Right ventricle myocardium superior (tissue), 1 donor: ENCODE measurements around the gene FBXO10. TPM values are rescaled to one million over a fixed set of nuclear protein-coding genes. Genes with fewer than 3 reads are reported as not detected.
A peak's percentile ranks its signal among the peaks of the same experiment; 100 is the strongest.
"Not testable (repeated sequence)": the region's sequence is repeated elsewhere in the genome, so short reads cannot be mapped to it uniquely, and the experiment has no call there.

Experiments used
- ATAC-seq: fragments of 200-7000 bp; cut with Tn5 transposase; one replicate; pipeline ENCODE4 v1.9.1; 2020; ENCODE audit warnings: mild to moderate bottlenecking; ENCODE audit not compliant: poor library complexity
- DNase-seq: peaks from one replicate; pipeline ENCODE4 v3.0.0-alpha.2; 2020
- intact Hi-C: fragments of 100-400 bp; cut with DNase I; formaldehyde crosslinking; loops from one replicate; pipeline ENCODE4 v1.11.2; 2022
- total RNA-seq: library from RNA; stranded (reverse); fragmentation: NEBNext Ultra II Directional; extraction: Animal tissue kit (Norgen Biotek cat#: 25700); gene quantifications from one replicate; pipeline ENCODE4 v1.2.1, GENCODE V29; 2021
- donor health status: DM: no; HTN: yes; CAD: no; lungs with severe emphysema.

The FBXO10 gene
- total RNA-seq, 1 donor from 2014 or later: 6.2 TPM

DNA sequence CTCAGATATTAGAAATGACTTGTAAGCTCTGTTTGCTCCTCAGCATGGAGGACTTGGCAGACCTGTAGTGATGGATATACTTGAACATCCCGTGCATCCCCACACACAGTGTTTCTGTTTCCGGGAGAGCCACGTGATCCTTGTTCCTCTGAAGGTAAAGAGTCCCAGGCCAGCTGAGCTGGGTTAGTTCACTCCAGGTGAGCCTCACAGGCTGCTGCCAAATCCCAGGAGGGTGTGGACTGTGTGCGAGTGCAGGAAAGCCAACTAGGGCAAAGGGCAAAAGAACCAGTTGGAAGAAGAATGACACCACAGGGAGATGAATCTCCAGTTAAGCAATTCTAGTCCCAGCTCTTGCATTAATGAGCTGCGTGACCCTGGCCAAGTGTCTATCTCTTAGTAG, 26.6 kb upstream of the FBXO10 start:
- intact Hi-C loops: no loop called here
- DNase-seq (peak; percentile 50), ATAC-seq (peak; percentile 93)

DNA sequence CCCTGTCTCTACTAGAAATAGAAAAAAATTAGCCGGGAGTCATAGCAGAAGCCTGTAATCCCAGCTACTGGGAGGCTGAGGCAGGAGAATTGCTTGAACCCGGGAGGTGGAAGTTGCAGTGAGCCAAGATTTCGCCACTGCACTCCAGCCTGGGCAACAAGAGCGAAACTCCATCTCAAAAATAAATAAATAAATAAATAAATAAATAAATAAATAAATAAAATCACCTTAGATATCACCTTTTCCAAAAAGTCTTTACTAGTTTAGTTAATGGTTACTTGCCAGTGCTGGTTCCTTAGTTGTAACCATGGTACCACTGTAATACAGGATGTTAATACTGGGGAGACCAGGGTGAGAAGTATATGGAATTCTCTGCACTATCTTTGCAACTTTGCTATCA, 25.9 kb upstream of the FBXO10 start:
- DNase-seq, ATAC-seq, intact Hi-C loops: not testable (repeated sequence)

DNA sequence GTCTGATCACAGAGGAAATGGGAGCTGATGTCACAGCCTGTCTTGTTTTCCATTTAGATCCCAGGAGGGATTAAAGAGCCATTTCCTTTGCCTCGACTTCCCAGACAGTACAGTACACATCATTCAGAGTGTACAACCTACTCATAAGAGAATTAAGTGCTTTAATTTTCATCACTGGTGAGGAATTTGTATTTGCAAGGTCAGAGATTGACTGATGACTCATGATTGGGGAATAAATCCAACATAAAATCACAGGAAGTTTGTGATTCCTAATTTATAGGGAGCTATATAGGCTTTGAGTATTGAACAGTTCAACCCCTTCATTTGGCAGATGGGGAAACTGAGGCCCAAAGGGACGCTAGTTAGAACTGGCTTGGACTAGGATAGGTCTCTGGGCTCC, 20.3 kb upstream of the FBXO10 start:
- DNase-seq (no peak), ATAC-seq (no peak)
- intact Hi-C loops: loop anchor here (10.0 kb wide), 1 partner anchor 48 kb away; no protein-coding TSS in a partner anchor

DNA sequence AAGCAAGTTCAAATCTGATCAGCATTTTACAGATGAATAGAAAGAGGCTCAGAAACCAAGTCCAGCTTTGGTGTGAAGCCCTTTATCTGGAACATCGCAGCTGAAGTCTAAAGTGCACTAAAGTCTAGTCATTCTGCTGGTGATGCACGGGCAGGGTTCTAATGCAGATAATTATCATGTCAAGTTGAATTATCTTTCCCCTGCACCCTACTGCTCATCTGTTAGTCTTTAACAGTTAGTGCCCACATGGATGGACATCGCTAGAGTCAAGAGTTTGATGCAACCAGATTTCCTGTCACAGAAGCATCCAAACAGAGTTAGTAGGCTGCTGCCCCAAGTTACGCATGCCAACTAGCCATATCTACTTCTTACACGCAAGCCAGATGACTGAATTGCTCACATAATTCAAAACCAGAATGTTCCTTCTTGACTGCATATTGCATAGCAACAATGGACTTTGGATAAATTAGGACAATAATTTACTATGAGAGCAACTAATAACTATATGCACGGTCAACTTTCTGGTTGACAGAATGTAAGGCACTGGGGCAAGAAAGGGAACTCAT, 17.8 kb upstream of the FBXO10 start:
- intact Hi-C loops: loop anchor here (10.0 kb wide), 1 partner anchor 51 kb away; no protein-coding TSS in a partner anchor
- ATAC-seq (no peak), DNase-seq (no peak)

DNA sequence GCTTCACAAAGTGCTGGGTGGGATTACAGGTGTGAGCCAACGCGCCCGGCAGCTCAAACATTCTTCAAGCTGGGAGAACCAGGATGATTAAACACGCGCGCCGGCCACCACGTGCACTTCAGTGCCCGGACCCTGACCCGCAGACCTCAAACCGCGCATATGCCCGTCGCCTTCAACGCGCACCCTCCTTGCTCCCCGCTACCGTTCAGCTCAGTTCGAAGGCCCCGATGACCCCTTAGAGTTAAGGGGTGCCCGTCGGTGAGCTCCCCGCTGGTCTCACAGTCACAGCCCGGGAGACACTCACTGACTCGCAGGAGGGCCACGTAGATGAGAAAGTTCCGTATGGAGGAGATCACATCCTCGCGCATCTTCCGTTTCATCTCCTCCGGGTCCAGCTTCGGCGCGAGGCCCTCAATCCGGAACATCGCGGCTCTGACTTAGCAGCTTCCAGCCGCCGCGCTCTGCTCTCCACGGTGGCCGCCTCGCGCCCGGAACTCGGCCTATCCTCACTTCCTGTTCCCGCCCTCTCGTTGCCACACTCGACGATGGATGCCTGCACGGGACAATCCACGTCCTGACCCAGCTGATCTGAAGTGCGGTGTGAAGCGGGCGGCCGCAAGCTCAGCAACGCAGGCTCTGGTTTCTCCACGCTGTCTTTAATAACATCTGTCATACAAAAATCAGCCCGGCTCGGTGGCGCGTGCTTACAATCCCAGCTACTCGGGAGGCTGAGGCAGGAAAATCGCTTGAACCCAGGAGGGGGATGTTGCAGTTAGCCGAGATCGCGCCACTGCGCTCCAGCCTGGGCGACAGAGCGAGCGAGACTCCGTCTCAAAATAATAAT, 16.1 kb upstream of the FBXO10 start, which contains the start of gene TOMM5:
Gene TOMM5 (minus strand): TSS at position 490 of the 844 bp plus-strand sequence. CDS start 65 bp downstream, at position 425.
- intact Hi-C loops: loop anchor here (10.0 kb wide), 1 partner anchor 52 kb away; no protein-coding TSS in a partner anchor
- DNase-seq (peak; percentile 96), ATAC-seq (peak; percentile 99)

DNA sequence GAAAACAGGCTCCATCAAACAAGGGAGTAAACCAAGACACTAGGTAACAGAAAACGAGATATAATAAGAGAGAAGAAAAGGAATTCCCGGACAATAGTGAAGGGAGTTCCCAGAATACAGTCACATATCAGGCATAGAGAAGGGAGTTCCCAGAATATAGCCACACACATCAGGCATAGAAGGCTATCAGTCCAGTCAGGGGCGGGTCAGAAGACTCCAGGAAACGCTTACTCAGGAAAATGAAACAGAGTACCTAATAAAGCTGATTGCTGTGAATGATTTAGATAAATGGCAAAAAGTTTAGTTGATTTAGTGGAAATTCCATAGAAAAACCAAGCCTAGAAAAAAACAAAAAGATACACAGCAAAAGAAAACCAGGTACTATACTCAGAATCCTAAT, 11.3 kb upstream of the FBXO10 start:
- ATAC-seq: no peak
- intact Hi-C loops: loop anchor here (10.0 kb wide), 1 partner anchor 167 kb away; the partner anchor contains the start of gene TRMT10B
- no peak for DNase-seq

DNA sequence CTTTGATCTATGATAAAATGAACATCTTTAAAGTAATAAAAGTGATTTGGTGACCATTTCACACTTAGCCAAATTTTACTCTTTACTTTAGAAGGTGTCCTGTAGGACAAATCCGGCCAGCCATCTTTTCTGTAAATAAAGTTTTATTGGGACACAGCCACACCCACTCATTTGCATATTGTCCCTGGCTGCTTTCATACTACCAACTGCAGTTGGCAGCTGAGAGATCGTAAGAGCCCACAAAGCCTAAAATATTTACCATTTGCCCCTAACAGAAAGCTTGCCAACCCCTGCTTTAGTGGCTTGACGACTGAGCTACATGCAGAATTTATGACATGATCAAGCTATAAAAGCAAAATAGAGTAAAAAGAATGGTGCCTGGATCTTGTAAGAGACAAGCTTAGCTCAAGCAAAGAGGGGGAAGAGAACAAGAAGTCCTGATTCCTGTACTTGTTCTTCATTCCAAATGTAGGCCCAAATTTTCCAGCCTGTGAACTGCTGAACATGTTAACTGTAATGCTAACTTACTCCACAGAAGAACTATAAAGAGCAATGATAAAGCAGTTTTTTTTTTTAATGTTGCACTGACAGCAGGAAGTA, 7.4 kb upstream of the FBXO10 start:
- no peak for DNase-seq
- intact Hi-C loops: loop anchor here (10.0 kb wide), 1 partner anchor 171 kb away; the partner anchor contains the start of gene TRMT10B
- no peak for ATAC-seq

DNA sequence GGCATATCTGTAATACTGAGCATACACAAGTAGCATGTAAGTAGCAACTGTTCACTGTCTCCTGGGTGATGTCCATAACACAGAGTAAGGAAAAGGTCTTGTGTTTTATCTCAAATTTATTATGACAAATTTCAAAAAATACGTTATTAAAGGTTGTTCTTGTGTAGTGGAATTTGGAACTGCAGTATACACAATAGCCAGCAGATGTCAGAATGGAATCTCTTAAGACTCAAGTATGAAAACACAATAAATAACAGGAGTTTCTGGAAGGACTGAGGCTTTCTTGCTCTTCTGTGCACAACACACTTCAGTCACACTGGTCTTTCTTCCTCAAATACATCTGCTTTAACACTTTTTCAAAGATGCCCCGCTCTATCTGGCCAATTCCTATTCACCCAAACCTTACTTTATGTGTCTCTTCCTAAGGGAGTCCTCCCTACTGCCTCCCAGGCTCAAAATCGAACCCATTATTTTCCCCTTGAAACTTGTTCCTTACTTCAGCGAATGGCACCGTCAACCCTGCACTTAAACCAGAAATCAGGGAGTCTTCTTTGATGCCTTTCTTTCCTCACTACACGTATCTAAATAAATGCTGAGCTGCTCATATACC, 6.5 kb upstream of the FBXO10 start:
- intact Hi-C loops: loop anchor here (10.0 kb wide), 1 partner anchor 172 kb away; the partner anchor contains the start of gene TRMT10B
- no peak for DNase-seq
- peak; percentile 65 for ATAC-seq

DNA sequence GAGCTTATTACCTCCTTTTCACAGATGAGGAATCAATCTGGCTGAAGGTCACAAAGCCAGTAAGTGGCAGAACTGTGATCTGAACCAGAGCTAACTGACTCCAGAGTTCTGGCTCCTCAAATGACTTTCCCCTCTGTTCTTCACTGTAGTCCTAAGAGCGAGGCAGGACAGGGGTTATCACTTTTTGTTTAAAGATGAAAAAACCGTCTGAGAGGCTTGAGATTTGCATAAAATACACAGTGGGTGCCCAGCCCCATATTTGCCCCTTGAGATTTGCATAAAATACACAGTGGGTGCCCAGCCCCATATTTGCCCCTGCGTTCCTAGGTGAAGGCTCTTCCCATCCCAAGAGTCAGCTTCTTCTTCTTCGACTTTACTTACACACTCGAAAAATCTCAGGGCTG, 667 bp downstream of the FBXO10 start:
- ATAC-seq (peak; percentile 37), DNase-seq (no peak)
- intact Hi-C loops: no loop called here

DNA sequence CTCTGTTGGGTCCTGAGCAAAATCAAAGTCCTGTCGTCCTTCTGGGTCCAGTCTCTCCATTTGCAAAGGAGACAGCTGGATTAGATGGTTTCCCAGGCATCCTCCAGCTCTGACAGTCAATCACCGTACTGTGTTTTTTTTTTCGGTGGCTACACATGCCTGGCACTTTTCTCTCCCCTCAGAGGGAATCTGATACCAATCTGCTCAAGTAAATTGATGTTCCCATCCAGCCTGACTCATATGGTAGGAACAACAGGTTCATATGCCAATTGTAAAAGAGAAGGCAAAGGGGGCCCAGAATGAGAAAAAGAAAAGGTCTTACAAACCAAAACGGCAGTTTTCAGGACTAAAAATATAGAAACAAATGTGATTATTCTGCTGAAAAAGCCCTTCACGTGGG, 1.2 kb downstream of the FBXO10 start:
- no peak for ATAC-seq
- no peak for DNase-seq
- intact Hi-C loops: no loop called here

DNA sequence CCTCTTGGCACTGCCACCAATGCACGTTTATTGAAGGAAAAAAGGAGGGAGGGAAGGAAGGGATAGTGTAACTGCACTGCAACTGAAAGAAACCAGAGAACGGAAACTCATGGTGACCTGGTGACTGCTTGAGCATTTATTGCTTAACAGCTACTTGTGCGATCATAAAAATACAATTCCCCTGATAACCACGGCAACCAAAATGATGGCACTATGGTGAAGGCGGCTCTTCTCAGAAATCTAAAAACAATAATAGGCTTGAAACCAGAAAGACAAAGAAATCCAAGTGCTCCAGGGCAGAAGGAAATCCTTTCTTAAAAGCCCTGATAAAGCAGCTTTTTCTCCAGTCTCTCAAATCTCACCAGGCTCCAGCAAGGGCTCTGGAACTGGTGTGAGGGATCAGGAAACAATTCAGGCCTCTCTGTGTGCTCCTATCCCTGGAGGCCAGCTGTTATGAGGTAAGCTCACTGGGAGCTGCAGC, 1.9 kb downstream of the FBXO10 start:
- DNase-seq: no peak
- intact Hi-C loops: no loop called here
- ATAC-seq: no peak

DNA sequence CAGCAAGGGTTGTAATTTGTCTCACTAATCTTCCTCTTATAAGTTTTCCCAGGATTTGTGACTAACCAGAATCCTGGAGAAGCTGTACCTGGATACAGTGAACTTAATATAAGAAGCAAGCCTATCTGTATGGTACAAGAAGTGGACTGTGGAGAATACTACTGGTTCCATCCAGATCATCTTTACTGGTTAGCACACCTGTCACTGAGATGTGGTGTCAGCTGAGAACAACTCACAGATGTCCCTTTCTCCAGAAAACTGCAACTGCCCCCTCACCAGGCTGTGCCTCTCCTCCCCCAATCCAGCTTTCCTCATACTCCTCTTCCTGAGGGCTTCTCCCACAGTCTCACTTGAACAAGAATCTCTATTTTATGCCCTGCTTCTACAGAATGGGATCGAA, 4.9 kb downstream of the FBXO10 start:
- intact Hi-C loops: no loop called here
- DNase-seq (no peak), ATAC-seq (no peak)

DNA sequence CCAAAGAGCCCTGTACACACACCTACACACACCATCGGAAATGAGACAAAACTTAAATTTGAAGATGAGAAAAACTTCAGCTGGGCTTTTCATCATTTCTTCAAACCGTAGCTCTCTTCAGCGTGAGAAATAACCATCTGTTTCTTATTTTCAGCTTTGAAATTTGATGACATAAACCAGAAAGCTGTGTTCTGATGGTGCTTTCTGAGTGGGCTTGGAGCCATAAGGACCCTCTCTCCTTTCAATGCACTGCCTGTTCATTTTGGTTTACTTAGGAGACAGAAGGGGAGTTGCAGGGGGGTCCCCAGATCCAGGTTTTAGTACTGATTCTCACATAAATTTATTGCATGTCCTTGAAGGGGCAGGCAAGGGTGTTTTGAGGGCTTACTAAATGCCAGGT, 9.5 kb downstream of the FBXO10 start:
- DNase-seq (no peak), ATAC-seq (no peak)
- intact Hi-C loops: no loop called here

DNA sequence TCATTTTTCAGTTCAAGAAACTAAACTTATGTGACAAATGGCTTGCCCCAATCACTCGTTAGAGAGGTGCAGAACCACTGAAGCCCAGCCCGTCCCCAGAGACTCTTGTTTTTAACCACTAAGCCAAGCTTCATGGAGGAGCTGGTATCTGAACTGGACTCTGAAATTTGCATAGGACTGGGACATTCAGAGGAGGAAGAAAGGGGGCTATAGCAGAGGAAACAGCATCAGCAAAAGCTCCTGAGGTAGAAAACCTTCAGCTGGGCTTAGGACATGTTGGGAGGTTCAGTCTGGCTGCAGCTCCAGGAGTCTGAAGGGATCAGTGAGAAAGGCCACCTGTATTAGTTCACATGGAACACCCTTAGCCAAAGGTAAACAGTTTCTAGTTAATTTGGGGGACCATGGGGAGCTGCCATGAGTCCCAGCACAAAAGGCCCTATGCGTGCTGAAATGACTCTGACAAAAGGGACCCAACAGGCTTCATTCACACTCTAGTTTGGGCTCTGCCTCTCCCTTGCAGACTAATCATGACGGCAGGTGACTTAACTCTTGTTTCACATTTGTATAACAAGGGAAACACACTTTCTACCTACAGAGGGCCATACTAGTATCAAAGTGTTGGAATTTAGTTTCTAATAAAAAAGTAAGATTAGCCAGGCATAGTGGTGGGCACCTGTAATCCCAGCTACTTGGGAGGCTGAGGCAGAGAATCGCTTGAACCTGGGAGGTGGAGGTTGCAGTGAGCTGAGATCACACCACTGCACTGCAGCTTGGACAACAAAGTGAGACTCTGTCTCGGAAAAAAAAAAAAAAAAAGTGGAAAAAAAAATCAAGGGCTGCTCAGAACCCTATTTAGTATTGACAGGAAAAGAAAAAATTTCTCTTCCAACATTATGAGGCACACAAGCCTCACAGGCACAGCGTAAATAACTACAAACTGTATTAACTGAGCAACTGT, 10.2 kb downstream of the FBXO10 start:
- ATAC-seq (no peak), DNase-seq (no peak)
- intact Hi-C loops: no loop called here

DNA sequence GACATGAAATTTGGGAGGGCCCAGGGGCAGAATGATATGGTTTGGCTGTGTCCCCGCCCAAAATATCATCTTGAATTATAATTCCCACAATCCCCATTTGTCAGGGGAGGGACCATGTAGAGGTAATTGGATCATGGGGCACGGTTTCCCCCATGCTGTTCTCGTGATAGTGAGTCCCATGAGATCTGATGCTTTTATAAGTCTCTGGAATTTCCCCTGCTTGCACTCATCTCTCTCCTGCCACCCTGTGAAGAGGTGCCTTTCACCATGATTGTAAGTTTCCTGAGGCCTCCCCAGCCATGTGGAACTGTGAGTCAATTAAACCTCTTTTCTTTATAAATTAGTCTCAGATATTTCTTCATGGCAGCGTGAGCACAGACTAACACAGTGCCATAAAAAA, 11.3 kb downstream of the FBXO10 start:
- no peak for DNase-seq
- ATAC-seq: no peak
- intact Hi-C loops: no loop called here

DNA sequence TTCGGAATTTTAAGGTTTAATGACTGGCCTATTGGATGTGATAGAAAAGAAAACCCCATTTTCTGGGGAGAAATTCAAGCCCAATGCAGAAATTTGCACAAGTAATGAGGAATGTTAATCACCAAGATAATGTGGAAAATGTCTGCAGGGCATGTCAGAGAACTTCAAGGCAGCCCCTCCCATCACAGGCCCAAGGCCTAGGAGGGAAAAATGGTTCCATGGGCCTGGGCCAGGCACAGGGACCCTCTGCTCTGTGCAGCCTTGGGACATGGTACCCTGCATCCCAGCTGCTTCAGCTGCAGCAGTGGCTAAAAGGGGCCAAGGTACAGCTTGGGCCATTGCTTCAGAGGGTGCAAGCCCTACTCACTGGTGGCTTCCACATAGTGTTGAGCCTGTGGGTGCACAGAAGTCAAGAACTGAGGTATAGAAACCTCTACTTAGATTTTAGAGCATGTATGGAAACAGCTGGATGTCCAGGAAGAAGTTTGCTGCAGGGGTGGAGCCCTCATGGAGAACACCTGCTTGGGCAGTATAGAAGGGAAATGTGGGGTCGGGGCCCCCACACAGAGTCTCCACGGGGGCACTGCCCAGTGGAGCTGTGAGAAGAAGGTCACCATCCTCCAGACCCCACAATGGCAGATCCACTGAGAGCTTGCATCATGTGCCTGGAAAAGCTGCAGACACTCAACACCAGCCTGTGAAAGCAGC, 12.2 kb downstream of the FBXO10 start:
- intact Hi-C loops: no loop called here
- ATAC-seq (no peak), DNase-seq (no peak)

DNA sequence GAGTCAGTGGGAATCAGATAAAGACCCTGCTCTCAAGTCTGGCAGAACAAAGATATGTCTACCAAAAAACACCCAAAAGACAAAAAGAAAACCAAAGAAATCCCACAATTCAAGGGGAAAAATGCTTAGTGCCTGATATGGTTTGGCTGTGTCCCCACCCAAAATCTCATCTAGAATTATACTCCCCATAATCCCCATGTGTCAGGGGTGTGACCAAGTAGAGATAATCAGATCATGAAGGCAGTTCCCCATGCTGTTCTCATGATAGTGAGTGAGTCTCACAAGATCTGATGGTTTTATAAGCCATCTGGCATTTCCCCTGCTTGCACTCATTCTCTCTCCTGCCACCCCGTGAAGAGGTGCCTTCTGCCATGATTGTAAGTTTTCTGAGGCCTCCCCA, 13.4 kb downstream of the FBXO10 start:
- intact Hi-C loops: no loop called here
- DNase-seq (no peak), ATAC-seq (no peak)
